ENCODE data around the gene DNAI1.

Gene DNAI1

GRCh38 chr9:34568133-34568532 is 109.5 kb downstream of the DNAI1 start:
- DNase-seq (ENCODE audit: low read depth): no peak
- no peak overlapping the region for H3K4me3 ChIP-seq (ENCODE audit: low read depth, low read length)

GRCh38 chr9:34568774-34569173 is 110.2 kb downstream of the DNAI1 start:
- no peak overlapping the region for H3K4me3 ChIP-seq (ENCODE audit: low read depth, low read length)
- no peak for DNase-seq (ENCODE audit: low read depth)

- no peak for DNase-seq (ENCODE audit: low read depth)
- H3K4me3 ChIP-seq (ENCODE audit: low read depth, low read length): no peak overlapping the region
Measured at GRCh38 chr9:34570376-34570775, 111.8 kb downstream of the DNAI1 start.

All from skeletal muscle cell (primary cell).